Measurements from ENCODE around the gene EEF1G. TPM values are rescaled to one million over a fixed set of nuclear protein-coding genes. Genes with fewer than 3 reads are reported as not detected.

Gene EEF1G
- total and polyA plus RNA-seq, 2 of the 13 experiments (the other 11 are each of a cell fraction or from before 2014, with no cell fraction given): 1,787 to 2,144 TPM

GRCh38 chr11:62556108-62556874, 17.4 kb downstream of the EEF1G start (continued):
- TF ChIP-seq PAX8 (CRISPR knock-in tag; IDR thresholded peaks at IDR 0.05; ENCODE audit: borderline replicate concordance): no peak
- no peak for TF ChIP-seq ZNF256 (CRISPR knock-in tag; conservative IDR thresholded peaks at IDR 0.05)
- TF ChIP-seq RFX5 (IDR thresholded peaks at IDR 0.05; ENCODE audit: low read depth, low read length): peak; percentile 99
- TF ChIP-seq SRSF1 (optimal IDR thresholded peaks at IDR 0.05; ENCODE audit: low read depth, low read length): no peak
- TF ChIP-seq FUBP1 (CRISPR knock-in tag; IDR thresholded peaks at IDR 0.05; ENCODE audit: borderline replicate concordance): no peak
- no peak for TF ChIP-seq ZNF782 (CRISPR knock-in tag; IDR thresholded peaks at IDR 0.05; ENCODE audit: borderline replicate concordance)
- TF ChIP-seq, protein P1, sequence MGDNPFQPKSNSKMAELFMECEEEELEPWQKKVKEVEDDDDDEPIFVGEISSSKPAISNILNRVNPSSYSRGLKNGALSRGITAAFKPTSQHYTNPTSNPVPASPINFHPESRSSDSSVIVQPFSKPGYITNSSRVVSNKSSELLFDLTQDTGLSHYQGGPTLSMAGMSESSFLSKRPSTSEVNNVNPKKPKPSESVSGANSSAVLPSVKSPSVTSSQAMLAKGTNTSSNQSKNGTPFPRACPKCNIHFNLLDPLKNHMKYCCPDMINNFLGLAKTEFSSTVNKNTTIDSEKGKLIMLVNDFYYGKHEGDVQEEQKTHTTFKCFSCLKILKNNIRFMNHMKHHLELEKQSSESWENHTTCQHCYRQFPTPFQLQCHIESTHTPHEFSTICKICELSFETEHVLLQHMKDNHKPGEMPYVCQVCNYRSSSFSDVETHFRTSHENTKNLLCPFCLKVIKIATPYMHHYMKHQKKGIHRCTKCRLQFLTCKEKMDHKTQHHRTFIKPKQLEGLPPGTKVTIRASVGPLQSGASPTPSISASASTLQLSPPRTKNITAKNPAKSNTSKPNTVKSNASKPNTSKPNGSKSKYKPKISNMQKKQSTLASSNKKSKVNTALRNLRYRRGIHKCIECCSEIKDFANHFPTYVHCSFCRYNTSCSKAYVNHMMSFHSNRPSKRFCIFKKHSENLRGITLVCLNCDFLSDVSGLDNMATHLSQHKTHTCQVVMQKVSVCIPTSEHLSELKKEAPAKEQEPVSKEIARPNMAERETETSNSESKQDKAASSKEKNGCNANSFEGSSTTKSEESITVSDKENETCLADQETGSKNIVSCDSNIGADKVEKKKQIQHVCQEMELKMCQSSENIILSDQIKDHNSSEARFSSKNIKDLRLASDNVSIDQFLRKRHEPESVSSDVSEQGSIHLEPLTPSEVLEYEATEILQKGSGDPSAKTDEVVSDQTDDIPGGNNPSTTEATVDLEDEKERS (CRISPR knock-in tag; IDR thresholded peaks at IDR 0.05): no peak
- no peak for TF ChIP-seq FOXA1 (IDR thresholded peaks at IDR 0.05)
- TF ChIP-seq FOXA1 (CRISPR knock-in tag; IDR thresholded peaks at IDR 0.05): no peak
- no peak for TF ChIP-seq PHF5A (CRISPR knock-in tag; IDR thresholded peaks at IDR 0.05; ENCODE audit: low read depth, unreplicated experiment)
- TF ChIP-seq HNRNPLL (IDR thresholded peaks at IDR 0.05; ENCODE audit: low read depth, low read length, poor library complexity, severe bottlenecking): no peak
- no peak for TF ChIP-seq NFE2L2 (IDR thresholded peaks at IDR 0.05; ENCODE audit: low read length)
- TF ChIP-seq ZBTB2 (CRISPR knock-in tag; IDR thresholded peaks at IDR 0.05; ENCODE audit: low read depth): no peak
- no peak for TF ChIP-seq ELF4 (CRISPR knock-in tag; IDR thresholded peaks at IDR 0.05; ENCODE audit: borderline replicate concordance)
- TF ChIP-seq KMT2B (CRISPR knock-in tag; IDR thresholded peaks at IDR 0.05): no peak
- 0 out of 2 replicates have a peak, but pooled peaks have one; percentile 17 for TF ChIP-seq IKZF5 (CRISPR knock-in tag; IDR thresholded peaks at IDR 0.05)
- TF ChIP-seq ZNF558 (CRISPR knock-in tag; IDR thresholded peaks at IDR 0.05; ENCODE audit: borderline replicate concordance): no peak
- no peak for TF ChIP-seq KAT2B (IDR thresholded peaks at IDR 0.05; ENCODE audit: borderline replicate concordance, low read depth, low read length)
- TF ChIP-seq, protein P2, sequence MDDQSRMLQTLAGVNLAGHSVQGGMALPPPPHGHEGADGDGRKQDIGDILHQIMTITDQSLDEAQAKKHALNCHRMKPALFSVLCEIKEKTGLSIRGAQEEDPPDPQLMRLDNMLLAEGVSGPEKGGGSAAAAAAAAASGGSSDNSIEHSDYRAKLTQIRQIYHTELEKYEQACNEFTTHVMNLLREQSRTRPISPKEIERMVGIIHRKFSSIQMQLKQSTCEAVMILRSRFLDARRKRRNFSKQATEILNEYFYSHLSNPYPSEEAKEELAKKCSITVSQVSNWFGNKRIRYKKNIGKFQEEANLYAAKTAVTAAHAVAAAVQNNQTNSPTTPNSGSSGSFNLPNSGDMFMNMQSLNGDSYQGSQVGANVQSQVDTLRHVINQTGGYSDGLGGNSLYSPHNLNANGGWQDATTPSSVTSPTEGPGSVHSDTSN (CRISPR knock-in tag; IDR thresholded peaks at IDR 0.05; ENCODE audit: borderline replicate concordance): no peak

Data from HepG2 (cell line).